HCT116 (cell line): ENCODE data around the gene TBC1D17. TPM values are rescaled to one million over a fixed set of nuclear protein-coding genes. Genes with fewer than 3 reads are reported as not detected.

Experiments used
- ATAC-seq: fragments of 200-7000 bp; cut with Tn5 transposase; 2 replicates; pipeline ENCODE4 v1.9.1; 2020; ENCODE audit warnings: mild to moderate bottlenecking, moderate library complexity
- BruUV-seq: library from RNA; stranded (reverse); fragments of 400-500 nt; replicated peaks from 2 replicates; lab custom pipeline; 2021; lab: Mats Ljungman, UMichigan
- CTCF ChIA-PET: fragments of 300-600 bp; sonication (Branson Sonifier 250); formaldehyde crosslinking; loops from one replicate; lab custom pipeline; 2021; ENCODE audit warnings: antibody characterized with exemption; lab: Charles Lee
- POLR2A ChIA-PET: fragments of 300-600, 350-600 bp; sonication (Branson Sonifier 250); formaldehyde crosslinking; loops from one replicate; lab custom pipeline; 2021; ENCODE audit warnings: antibody characterized with exemption; lab: Charles Lee
- RAD21 ChIA-PET, 2 experiments: fragments of 300-600 bp; sonication (Branson Sonifier 250); formaldehyde crosslinking; loops; one replicate each; lab custom pipeline; 2023; ENCODE audit warnings: low total read pairs in 2 of 2; ENCODE audit not compliant: uncharacterized antibody in 2 of 2, unreplicated experiment in 2 of 2, low non-redundant PET in 1 of 2; lab: Charles Lee
- DNase-seq: peaks from one replicate; pipeline ENCODE4 v3.0.0-alpha.2; 2010; ENCODE audit warnings: low read depth, low spot score
- H2AFZ ChIP-seq: fragments of 200-600 bp; shearing (Covaris generic), sonication (generic); 2 replicates; pipeline ENCODE4 v1.6.1; 2017; ENCODE audit warnings: low read depth, mixed run types, mixed read lengths, antibody characterized with exemption, low read length; ENCODE audit not compliant: poor library complexity, severe bottlenecking
- H3K27ac ChIP-seq: 2 replicates; pipeline ENCODE4 v1.5.1; 2012; ENCODE audit warnings: low read depth, low read length
- H3K27me3 ChIP-seq: fragments of 200-600 bp; sonication (generic); 2 replicates; pipeline ENCODE4 v1.6.1; 2016; ENCODE audit warnings: mixed run types, low read length, mixed read lengths; ENCODE audit not compliant: insufficient read depth
- H3K36me3 ChIP-seq, 2 experiments: fragments of 200-500 bp in 1 of 2; fragments of 200-600 bp in 1 of 2; sonication (Bioruptor generic) in 1 of 2; sonication (generic) in 1 of 2; 2 replicates each; pipeline versions ENCODE4 v1.5.1 to v1.6.1; 2014 to 2016; ENCODE audit warnings: low read length in 2 of 2, inconsistent platforms in 1 of 2, mixed read lengths in 1 of 2, mixed run types in 1 of 2; ENCODE audit not compliant: insufficient read depth in 2 of 2, control insufficient read depth in 1 of 2
- H3K4me1 ChIP-seq, 2 experiments: fragments of 200-600 bp in 1 of 2; sonication (generic) in 1 of 2; 2 replicates each; pipeline versions ENCODE4 v1.5.1 to v1.6.1; 2012 to 2017; ENCODE audit warnings: low read length in 2 of 2, inconsistent platforms in 1 of 2, mild to moderate bottlenecking in 1 of 2, mixed read lengths in 1 of 2, mixed run types in 1 of 2, moderate library complexity in 1 of 2; ENCODE audit not compliant: insufficient read depth in 2 of 2, control insufficient read depth in 1 of 2
- H3K4me2 ChIP-seq: fragments of 200-600 bp; sonication (generic); 2 replicates; pipeline ENCODE4 v1.6.1; 2017; ENCODE audit warnings: mixed run types, low read length, mixed read lengths
- H3K4me3 ChIP-seq, 2 experiments: fragments of 200-600 bp in 1 of 2; sonication (generic) in 1 of 2; replicated peaks in 1 of 2; 2 replicates each; pipeline ENCODE4 v1.5.1; 2011 to 2016; ENCODE audit warnings: low read length in 2 of 2, control low read depth in 1 of 2, low read depth in 1 of 2, mild to moderate bottlenecking in 1 of 2, mixed read lengths in 1 of 2, mixed run types in 1 of 2
- H3K79me2 ChIP-seq: fragments of 200-600 bp; sonication (generic); 2 replicates; pipeline ENCODE4 v1.6.1; 2017; ENCODE audit warnings: mild to moderate bottlenecking, mixed run types, low read length, moderate library complexity, mixed read lengths; ENCODE audit not compliant: insufficient read depth
- H3K9ac ChIP-seq: fragments of 200-600 bp; sonication (generic); 2 replicates; pipeline ENCODE4 v1.6.1; 2016; ENCODE audit warnings: low read length, mixed read lengths
- H3K9me2 ChIP-seq: fragments of 200-600 bp; sonication (generic), shearing (Covaris generic); 2 replicates; pipeline ENCODE4 v1.6.1; 2017; ENCODE audit warnings: mixed run types, mild to moderate bottlenecking, moderate library complexity; ENCODE audit not compliant: insufficient read depth
- H3K9me3 ChIP-seq, 2 experiments: fragments of 200-500 bp in 1 of 2; fragments of 200-600 bp in 1 of 2; sonication (Bioruptor generic) in 1 of 2; sonication (generic) in 1 of 2; 2 replicates each; pipeline ENCODE4 v1.6.1; 2014 to 2017; ENCODE audit warnings: low read length in 2 of 2, mixed read lengths in 2 of 2, inconsistent platforms in 1 of 2, low read depth in 1 of 2, mild to moderate bottlenecking in 1 of 2, mixed run types in 1 of 2, moderate library complexity in 1 of 2; ENCODE audit not compliant: control insufficient read depth in 1 of 2, insufficient read depth in 1 of 2
- H4K20me1 ChIP-seq: fragments of 200-600 bp; sonication (generic), shearing (Covaris generic); 2 replicates; pipeline ENCODE4 v1.6.1; 2017; ENCODE audit warnings: mixed run types, mild to moderate bottlenecking, moderate library complexity; ENCODE audit not compliant: insufficient read depth
- ATF3 ChIP-seq: IDR thresholded peaks from 2 replicates; pipeline ENCODE4 v1.6.1; 2012
- CBX3 ChIP-seq: IDR thresholded peaks from 2 replicates; pipeline ENCODE4 v1.6.1; 2012; ENCODE audit warnings: low read depth
- CEBPB ChIP-seq: IDR thresholded peaks from 2 replicates; pipeline ENCODE4 v1.6.1; 2012; ENCODE audit warnings: low read depth
- CTCF ChIP-seq, 3 experiments: fragments of 200-600 bp in 1 of 3; sonication (generic) in 1 of 3; IDR thresholded peaks in 2 of 3; conservative IDR thresholded peaks in 1 of 3; 2 replicates each; pipeline ENCODE4 v1.5.1; 2012 to 2017; ENCODE audit warnings: low read depth in 2 of 3, low read length in 2 of 3, antibody characterized with exemption in 1 of 3, borderline replicate concordance in 1 of 3, control low read depth in 1 of 3, mild to moderate bottlenecking in 1 of 3, mixed read lengths in 1 of 3, mixed run types in 1 of 3, moderate library complexity in 1 of 3; ENCODE audit not compliant: insufficient read depth in 1 of 3
- ELF1 ChIP-seq: IDR thresholded peaks from 2 replicates; pipeline ENCODE4 v1.6.1; 2012; ENCODE audit warnings: low read depth, borderline replicate concordance
- EZH2 ChIP-seq: fragments of 200-600 bp; sonication (generic); IDR thresholded peaks from 2 replicates; pipeline ENCODE4 v1.6.1; 2017; ENCODE audit warnings: antibody characterized with exemption, mixed run types
- EZH2phosphoT487 ChIP-seq: fragments of 200-600 bp; IDR thresholded peaks from 2 replicates; pipeline ENCODE4 v1.6.1; 2018; ENCODE audit warnings: antibody characterized with exemption, borderline replicate concordance
- FOSL1 ChIP-seq: IDR thresholded peaks from 2 replicates; pipeline ENCODE4 v1.6.1; 2012; ENCODE audit warnings: low read depth
- JUND ChIP-seq: IDR thresholded peaks from 2 replicates; pipeline ENCODE4 v1.6.1; 2012
- MAX ChIP-seq: IDR thresholded peaks from 2 replicates; pipeline ENCODE4 v1.6.1; 2012
- POLR2A ChIP-seq: IDR thresholded peaks from 2 replicates; pipeline ENCODE4 v1.7.0; 2011; ENCODE audit warnings: borderline replicate concordance; ENCODE audit not compliant: insufficient read depth, insufficient read length; ENCODE audit errors: extremely low read depth
- POLR2AphosphoS5 ChIP-seq: IDR thresholded peaks from 2 replicates; pipeline ENCODE4 v1.6.1; 2011; ENCODE audit warnings: mild to moderate bottlenecking, low read depth, low read length, moderate library complexity
- RAD21 ChIP-seq: IDR thresholded peaks from 2 replicates; pipeline ENCODE4 v1.6.1; 2012; ENCODE audit warnings: low read depth, mild to moderate bottlenecking
- SIN3A ChIP-seq: IDR thresholded peaks from 2 replicates; pipeline ENCODE4 v1.6.1; 2012; ENCODE audit warnings: low read depth
- SRF ChIP-seq: IDR thresholded peaks from 2 replicates; pipeline ENCODE4 v1.6.1; 2012; ENCODE audit warnings: low read depth
- TCF7L2 ChIP-seq: IDR thresholded peaks from 2 replicates; pipeline ENCODE4 v1.7.0; 2011; ENCODE audit warnings: borderline replicate concordance, inconsistent platforms; ENCODE audit not compliant: insufficient read depth, insufficient read length; ENCODE audit errors: extremely low read depth
- YY1 ChIP-seq: IDR thresholded peaks from 2 replicates; pipeline ENCODE4 v1.6.1; 2011; ENCODE audit warnings: low read length, low read depth, moderate library complexity, mild to moderate bottlenecking; ENCODE audit not compliant: insufficient replicate concordance; ENCODE audit errors: extremely low read depth
- ZBTB33 ChIP-seq: IDR thresholded peaks from 2 replicates; pipeline ENCODE4 v1.6.1; 2011; ENCODE audit warnings: mild to moderate bottlenecking, low read length, moderate library complexity; ENCODE audit not compliant: insufficient replicate concordance; ENCODE audit errors: extremely low read depth
- ZFX ChIP-seq: fragments of 450-650 bp; IDR thresholded peaks from 2 replicates; pipeline ENCODE4 v1.6.1; 2017
- ZNF274 ChIP-seq: fragments of 200-500 bp; sonication (Bioruptor generic); IDR thresholded peaks from 2 replicates; pipeline ENCODE4 v1.6.1; 2014; ENCODE audit warnings: mild to moderate bottlenecking, low read depth, low read length, inconsistent platforms
- intact Hi-C: fragments of 100-400 bp; cut with micrococcal nuclease; formaldehyde crosslinking; loops from 2 replicates; pipeline ENCODE4 v1.10.0; 2022
- total RNA-seq: library from RNA; stranded (reverse); gene quantifications from one replicate; pipeline ENCODE4 v1.2.1, GENCODE V29; 2021; ENCODE audit not compliant: unreplicated experiment

Gene TBC1D17
- total RNA-seq, 1 experiment from 2014 or later = 32.9 TPM

- no TSS peak for BruUV-seq
- no peak overlapping the region for H3K4me3 ChIP-seq
- no peaks in the 10 kb centered on the region for H3K9me3 ChIP-seq
- no peaks in the 10 kb centered on the region for H3K9me2 ChIP-seq
- CTCF ChIA-PET = no interaction called here
- H2AFZ ChIP-seq = no peak overlapping the region
- H3K4me2 ChIP-seq = no peak overlapping the region
- H3K27ac ChIP-seq = no peak overlapping the region
- no peak overlapping the region for H3K9ac ChIP-seq
- ATAC-seq = no peak
- no peaks in the 10 kb centered on the region for H3K79me2 ChIP-seq
- TF ChIP-seq CEBPB (no peak), CBX3 (no peak), TCF7L2 (no peak), POLR2AphosphoS5 (no peak), ELF1 (no peak), FOSL1 (no peak), YY1 (no peak), ZBTB33 (no peak), RAD21 (no peak), SRF (no peak), ZFX (no peak), ATF3 (no peak), CTCF (IDR thresholded peaks at IDR 0.05 in 2 of 3, conservative IDR thresholded peaks at IDR 0.05 in 1 of 3; ENCODE audit: borderline replicate concordance in 1 of 3, insufficient read depth in 1 of 3, low read depth in 2 of 3, low read length in 2 of 3) (no peak), JUND (no peak), EZH2phosphoT487 (no peak), MAX (no peak), EZH2 (no peak), SIN3A (no peak), ZNF274 (no peak), POLR2A (no peak)
- TF ChIP-seq, all 23 proteins: peak for 0
- Histone ChIP-seq H3K4me1 (peaks cover 6 to 24% of the 10 kb centered on the region in 2 experiments), H3K27me3 (no peaks in the 10 kb centered on the region), H4K20me1 (no peaks in the 10 kb centered on the region), H3K36me3 (peaks cover 0 to 3% of the 10 kb centered on the region in 2 experiments; a peak in 2 of 4 replicates)
- ChIA-PET POLR2A (no interaction called here), RAD21 (no interaction called here)
- DNase-seq = no peak
- intact Hi-C loops = no loop called here
Measured at GRCh38 chr19:49888510-49888824, 11.0 kb downstream of the TBC1D17 start.
